Hepatocyte (in vitro differentiated cells): ENCODE results near the gene CAPZA2.

Experiments
- EZH2 ChIP-seq: fragments of 200-600 bp; sonication (generic); IDR thresholded peaks from 2 replicates; pipeline ENCODE4 v1.6.1; 2016; ENCODE audit warnings: antibody characterized with exemption, mild to moderate bottlenecking, borderline replicate concordance
- EZH2phosphoT487 ChIP-seq: fragments of 200-600 bp; sonication (generic); IDR thresholded peaks from one replicate; pipeline ENCODE4 v1.6.1; 2018; ENCODE audit warnings: antibody characterized with exemption, mild to moderate bottlenecking, low read depth, moderate library complexity; ENCODE audit not compliant: unreplicated experiment, severe bottlenecking
- TF ChIP-seq, protein P1 (sequence below): fragments of 200-600 bp; sonication (generic); IDR thresholded peaks from 2 replicates; pipeline ENCODE4 v1.5.1; 2016; ENCODE audit warnings: antibody characterized with exemption, mild to moderate bottlenecking; ENCODE audit not compliant: poor library complexity

DNA sequence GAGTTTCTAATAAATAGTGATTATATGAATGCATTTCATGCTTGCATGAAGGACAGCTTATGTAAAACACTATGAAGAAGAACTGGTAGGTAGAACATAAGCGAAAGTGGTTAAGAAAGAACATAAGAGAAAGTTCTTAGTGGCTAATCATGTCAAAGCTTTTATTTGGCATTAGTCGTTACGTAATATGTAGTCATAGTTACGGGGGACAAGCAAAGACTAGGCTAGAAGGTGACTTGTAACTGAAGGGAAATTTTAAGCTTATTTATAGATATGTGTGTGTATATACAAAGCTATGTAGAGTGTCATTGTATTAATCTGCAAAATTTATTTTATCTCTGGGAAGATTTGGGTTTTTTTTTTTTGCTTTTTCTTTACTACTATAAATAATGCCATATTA lies 36.9 kb downstream of the CAPZA2 start:
- TF ChIP-seq, protein P1, sequence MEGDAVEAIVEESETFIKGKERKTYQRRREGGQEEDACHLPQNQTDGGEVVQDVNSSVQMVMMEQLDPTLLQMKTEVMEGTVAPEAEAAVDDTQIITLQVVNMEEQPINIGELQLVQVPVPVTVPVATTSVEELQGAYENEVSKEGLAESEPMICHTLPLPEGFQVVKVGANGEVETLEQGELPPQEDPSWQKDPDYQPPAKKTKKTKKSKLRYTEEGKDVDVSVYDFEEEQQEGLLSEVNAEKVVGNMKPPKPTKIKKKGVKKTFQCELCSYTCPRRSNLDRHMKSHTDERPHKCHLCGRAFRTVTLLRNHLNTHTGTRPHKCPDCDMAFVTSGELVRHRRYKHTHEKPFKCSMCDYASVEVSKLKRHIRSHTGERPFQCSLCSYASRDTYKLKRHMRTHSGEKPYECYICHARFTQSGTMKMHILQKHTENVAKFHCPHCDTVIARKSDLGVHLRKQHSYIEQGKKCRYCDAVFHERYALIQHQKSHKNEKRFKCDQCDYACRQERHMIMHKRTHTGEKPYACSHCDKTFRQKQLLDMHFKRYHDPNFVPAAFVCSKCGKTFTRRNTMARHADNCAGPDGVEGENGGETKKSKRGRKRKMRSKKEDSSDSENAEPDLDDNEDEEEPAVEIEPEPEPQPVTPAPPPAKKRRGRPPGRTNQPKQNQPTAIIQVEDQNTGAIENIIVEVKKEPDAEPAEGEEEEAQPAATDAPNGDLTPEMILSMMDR: no peak
- no peak for TF ChIP-seq EZH2
- no peak for TF ChIP-seq EZH2phosphoT487
